ENCODE data around the gene FAF2. TPM values are rescaled to one million over a fixed set of nuclear protein-coding genes. Genes with fewer than 3 reads are reported as not detected.

Gene FAF2
- total and polyA plus RNA-seq, 4 donors: 12.7 to 28.3 (median 16.5) TPM

DNA sequence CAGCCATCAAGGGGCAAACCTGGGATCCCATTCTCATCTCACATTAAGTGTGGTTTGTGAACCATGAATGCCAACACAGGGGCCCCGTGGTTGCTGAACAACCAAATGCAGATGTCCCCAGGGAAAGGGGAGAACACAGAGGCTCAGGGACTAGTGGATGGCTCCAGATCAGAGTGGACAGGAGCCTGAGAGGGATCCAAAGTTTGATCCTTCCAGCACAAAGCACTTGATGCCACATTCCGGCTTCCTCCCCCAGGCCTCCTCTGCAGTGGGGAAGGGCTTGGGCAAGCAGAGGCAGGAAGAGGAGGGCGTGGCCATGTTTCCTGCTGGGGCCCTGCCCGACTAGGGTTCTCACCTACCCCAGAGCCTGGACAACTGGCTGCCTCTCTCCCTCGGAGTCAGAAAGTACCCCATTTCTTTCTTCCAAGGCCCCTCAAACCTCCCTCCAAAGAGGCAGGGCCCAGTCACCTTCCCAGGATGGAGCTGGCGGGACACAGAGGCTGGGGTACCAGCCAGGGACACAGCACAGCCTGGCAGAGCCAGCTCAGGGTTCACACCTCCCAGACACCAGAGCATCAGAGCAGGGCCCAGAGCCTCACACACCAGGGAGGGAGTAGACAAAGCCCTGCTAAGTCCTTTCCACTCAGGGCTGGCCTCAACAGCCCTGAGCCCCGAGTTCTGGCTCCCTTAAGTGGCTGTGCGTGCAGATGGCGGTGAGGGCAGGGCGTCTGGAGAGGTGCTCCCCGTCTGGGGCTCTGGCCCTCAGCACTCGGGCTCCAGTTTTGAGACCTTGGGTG is 93.4 kb downstream of the FAF2 start:
- 71% methylated on average over 12 of the region's 12 CpGs for WGBS

DNA sequence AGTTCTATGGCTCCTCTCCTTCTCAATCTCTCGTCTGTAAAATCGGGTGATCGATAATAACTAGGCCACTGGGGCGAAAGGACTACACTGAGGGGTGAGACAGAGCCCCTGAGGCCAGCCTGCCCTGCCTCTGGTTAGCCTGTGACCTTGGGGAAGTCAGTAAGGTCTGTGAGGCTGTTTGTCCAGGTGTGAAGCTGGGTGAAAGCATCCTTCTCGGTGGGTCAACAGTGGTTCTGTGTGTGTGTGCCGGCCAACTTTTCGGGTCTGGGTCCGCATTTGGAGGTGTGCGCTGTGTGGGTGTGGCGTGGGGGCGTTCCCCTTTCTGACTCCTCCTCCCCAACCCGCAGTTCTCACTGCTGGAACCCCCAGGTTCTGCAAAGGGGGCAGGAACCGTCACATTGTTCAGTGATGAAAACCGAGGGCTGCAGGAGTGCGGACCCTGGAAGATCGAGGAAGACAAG is 94.0 kb downstream of the FAF2 start:
- Histone ChIP-seq H3K27ac (ENCODE audit: low read depth in 1 of 2, low read length in 2 of 2) (peak overlapping the region; percentile 47 to 51), H3K4me1 (ENCODE audit: control insufficient read depth in 4 of 4, insufficient read depth in 4 of 4, low read length in 3 of 4) (peaks cover 0 to 23% (median 11%) of the 10 kb centered on the region in 4 donors), H3K9ac (ENCODE audit: low read depth in 1 of 2, low read length in 2 of 2) (no peak overlapping the region), H3K36me3 (ENCODE audit: control insufficient read depth in 4 of 4, insufficient read depth in 3 of 4, low read depth in 1 of 4, low read length in 3 of 4) (no peaks in the 10 kb centered on the region), H3K4me3 (ENCODE audit: low read depth in 1 of 3, low read length in 3 of 3) (peak overlapping the region in 1 of 3 donors; percentile 77), H3K27me3 (ENCODE audit: control insufficient read depth in 4 of 4, insufficient read depth in 4 of 4, low read length in 3 of 4) (no peaks in the 10 kb centered on the region), H3K9me3 (ENCODE audit: control insufficient read depth in 4 of 4, low read length in 3 of 4) (no peaks in the 10 kb centered on the region)
- peak; percentile 63 for DNase-seq (ENCODE audit: low spot score)
- no peak for TF ChIP-seq FOXA2 (IDR thresholded peaks at IDR 0.05)
- TF ChIP-seq EGR1 (IDR thresholded peaks at IDR 0.05; ENCODE audit: low read depth in 2 of 2): no peak
- no peak for TF ChIP-seq GABPA (IDR thresholded peaks at IDR 0.05 in 1 of 2, conservative IDR thresholded peaks at IDR 0.05 in 1 of 2)
- TF ChIP-seq, protein P1, sequence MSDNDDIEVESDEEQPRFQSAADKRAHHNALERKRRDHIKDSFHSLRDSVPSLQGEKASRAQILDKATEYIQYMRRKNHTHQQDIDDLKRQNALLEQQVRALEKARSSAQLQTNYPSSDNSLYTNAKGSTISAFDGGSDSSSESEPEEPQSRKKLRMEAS (IDR thresholded peaks at IDR 0.05): no peak
- TF ChIP-seq FOXA1 (IDR thresholded peaks at IDR 0.05): no peak
- TF ChIP-seq JUND (IDR thresholded peaks at IDR 0.05): no peak
- no peak for TF ChIP-seq HNF4G (IDR thresholded peaks at IDR 0.05)
- no peak for TF ChIP-seq YY1 (IDR thresholded peaks at IDR 0.05)
- TF ChIP-seq TAF1 (conservative IDR thresholded peaks at IDR 0.05): no peak
- TF ChIP-seq, protein P2, sequence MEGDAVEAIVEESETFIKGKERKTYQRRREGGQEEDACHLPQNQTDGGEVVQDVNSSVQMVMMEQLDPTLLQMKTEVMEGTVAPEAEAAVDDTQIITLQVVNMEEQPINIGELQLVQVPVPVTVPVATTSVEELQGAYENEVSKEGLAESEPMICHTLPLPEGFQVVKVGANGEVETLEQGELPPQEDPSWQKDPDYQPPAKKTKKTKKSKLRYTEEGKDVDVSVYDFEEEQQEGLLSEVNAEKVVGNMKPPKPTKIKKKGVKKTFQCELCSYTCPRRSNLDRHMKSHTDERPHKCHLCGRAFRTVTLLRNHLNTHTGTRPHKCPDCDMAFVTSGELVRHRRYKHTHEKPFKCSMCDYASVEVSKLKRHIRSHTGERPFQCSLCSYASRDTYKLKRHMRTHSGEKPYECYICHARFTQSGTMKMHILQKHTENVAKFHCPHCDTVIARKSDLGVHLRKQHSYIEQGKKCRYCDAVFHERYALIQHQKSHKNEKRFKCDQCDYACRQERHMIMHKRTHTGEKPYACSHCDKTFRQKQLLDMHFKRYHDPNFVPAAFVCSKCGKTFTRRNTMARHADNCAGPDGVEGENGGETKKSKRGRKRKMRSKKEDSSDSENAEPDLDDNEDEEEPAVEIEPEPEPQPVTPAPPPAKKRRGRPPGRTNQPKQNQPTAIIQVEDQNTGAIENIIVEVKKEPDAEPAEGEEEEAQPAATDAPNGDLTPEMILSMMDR (IDR thresholded peaks at IDR 0.05; ENCODE audit: low read depth, low read length, missing input control): no peak
- no peak for TF ChIP-seq ZBTB33 (IDR thresholded peaks at IDR 0.05)
- TF ChIP-seq, protein P3, sequence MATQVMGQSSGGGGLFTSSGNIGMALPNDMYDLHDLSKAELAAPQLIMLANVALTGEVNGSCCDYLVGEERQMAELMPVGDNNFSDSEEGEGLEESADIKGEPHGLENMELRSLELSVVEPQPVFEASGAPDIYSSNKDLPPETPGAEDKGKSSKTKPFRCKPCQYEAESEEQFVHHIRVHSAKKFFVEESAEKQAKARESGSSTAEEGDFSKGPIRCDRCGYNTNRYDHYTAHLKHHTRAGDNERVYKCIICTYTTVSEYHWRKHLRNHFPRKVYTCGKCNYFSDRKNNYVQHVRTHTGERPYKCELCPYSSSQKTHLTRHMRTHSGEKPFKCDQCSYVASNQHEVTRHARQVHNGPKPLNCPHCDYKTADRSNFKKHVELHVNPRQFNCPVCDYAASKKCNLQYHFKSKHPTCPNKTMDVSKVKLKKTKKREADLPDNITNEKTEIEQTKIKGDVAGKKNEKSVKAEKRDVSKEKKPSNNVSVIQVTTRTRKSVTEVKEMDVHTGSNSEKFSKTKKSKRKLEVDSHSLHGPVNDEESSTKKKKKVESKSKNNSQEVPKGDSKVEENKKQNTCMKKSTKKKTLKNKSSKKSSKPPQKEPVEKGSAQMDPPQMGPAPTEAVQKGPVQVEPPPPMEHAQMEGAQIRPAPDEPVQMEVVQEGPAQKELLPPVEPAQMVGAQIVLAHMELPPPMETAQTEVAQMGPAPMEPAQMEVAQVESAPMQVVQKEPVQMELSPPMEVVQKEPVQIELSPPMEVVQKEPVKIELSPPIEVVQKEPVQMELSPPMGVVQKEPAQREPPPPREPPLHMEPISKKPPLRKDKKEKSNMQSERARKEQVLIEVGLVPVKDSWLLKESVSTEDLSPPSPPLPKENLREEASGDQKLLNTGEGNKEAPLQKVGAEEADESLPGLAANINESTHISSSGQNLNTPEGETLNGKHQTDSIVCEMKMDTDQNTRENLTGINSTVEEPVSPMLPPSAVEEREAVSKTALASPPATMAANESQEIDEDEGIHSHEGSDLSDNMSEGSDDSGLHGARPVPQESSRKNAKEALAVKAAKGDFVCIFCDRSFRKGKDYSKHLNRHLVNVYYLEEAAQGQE (IDR thresholded peaks at IDR 0.05): no peak
- no peak for TF ChIP-seq NR2F2 (IDR thresholded peaks at IDR 0.05)
- no peak for TF ChIP-seq RXRA (IDR thresholded peaks at IDR 0.05)
- TF ChIP-seq RAD21 (IDR thresholded peaks at IDR 0.05): no peak
- no peak for TF ChIP-seq SP1 (IDR thresholded peaks at IDR 0.05)
- TF ChIP-seq HNF4A (conservative IDR thresholded peaks at IDR 0.05): no peak
- TF ChIP-seq, protein P4, sequence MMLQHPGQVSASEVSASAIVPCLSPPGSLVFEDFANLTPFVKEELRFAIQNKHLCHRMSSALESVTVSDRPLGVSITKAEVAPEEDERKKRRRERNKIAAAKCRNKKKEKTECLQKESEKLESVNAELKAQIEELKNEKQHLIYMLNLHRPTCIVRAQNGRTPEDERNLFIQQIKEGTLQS (IDR thresholded peaks at IDR 0.05): no peak
- WGBS: 65% methylated on average over 16 of the region's 16 CpGs

More for the DNA sequence above, 93.4 kb downstream of the FAF2 start:
- TF ChIP-seq SP1 (IDR thresholded peaks at IDR 0.05): peak; percentile 7
- no peak for TF ChIP-seq TAF1 (conservative IDR thresholded peaks at IDR 0.05)
- Histone ChIP-seq H3K4me1 (ENCODE audit: control insufficient read depth in 4 of 4, insufficient read depth in 4 of 4, low read length in 3 of 4) (peaks cover 0 to 23% (median 11%) of the 10 kb centered on the region in 4 donors), H3K36me3 (ENCODE audit: control insufficient read depth in 4 of 4, insufficient read depth in 3 of 4, low read depth in 1 of 4, low read length in 3 of 4) (no peaks in the 10 kb centered on the region), H3K27ac (ENCODE audit: low read depth in 1 of 2, low read length in 2 of 2) (peak overlapping the region; percentile 47 to 51), H3K27me3 (ENCODE audit: control insufficient read depth in 4 of 4, insufficient read depth in 4 of 4, low read length in 3 of 4) (no peaks in the 10 kb centered on the region), H3K4me3 (ENCODE audit: low read depth in 1 of 3, low read length in 3 of 3) (no peak overlapping the region), H3K9ac (ENCODE audit: low read depth in 1 of 2, low read length in 2 of 2) (no peak overlapping the region), H3K9me3 (ENCODE audit: control insufficient read depth in 4 of 4, low read length in 3 of 4) (no peaks in the 10 kb centered on the region)
- no peak for DNase-seq (ENCODE audit: low spot score)

All from liver (tissue), 9 donors.